Myocyte (in vitro differentiated cells): Measurements from ENCODE around the gene ACTA1. TPM values are rescaled to one million over a fixed set of nuclear protein-coding genes. Genes with fewer than 3 reads are reported as not detected.
A peak's percentile ranks its signal among the peaks of the same experiment; 100 is the strongest.
"Not testable (repeated sequence)": the region's sequence is repeated elsewhere in the genome, so short reads cannot be mapped to it uniquely, and the experiment has no call there.

Source experiments
- DNase-seq: peaks from one replicate; pipeline ENCODE4 v3.0.0-alpha.2; 2012; ENCODE audit warnings: low read depth
- polyA plus RNA-seq: library from polyadenylated mRNA; unstranded; fragments of >200 nt; gene quantifications from one replicate; pipeline ENCODE4 v1.2.1, GENCODE V29; 2012; ENCODE audit warnings: missing spikeins
- total RNA-seq: library from RNA; depleted of rRNA; stranded (reverse); fragments of >200 nt; gene quantifications from 2 replicates; pipeline ENCODE4 v1.2.3, GENCODE V29; 2014

ACTA1 gene
- total RNA-seq, result 1,702 and 1,763 TPM in 2 replicates
- 719 TPM for polyA plus RNA-seq

GRCh38 chr1:229434005-229434640 is at the start of gene ACTA1:
ACTA1 (minus strand) TSS chr1:229434094; CDS start chr1:229433115, 979 bp downstream.
- peak; percentile 96 for DNase-seq

DNA sequence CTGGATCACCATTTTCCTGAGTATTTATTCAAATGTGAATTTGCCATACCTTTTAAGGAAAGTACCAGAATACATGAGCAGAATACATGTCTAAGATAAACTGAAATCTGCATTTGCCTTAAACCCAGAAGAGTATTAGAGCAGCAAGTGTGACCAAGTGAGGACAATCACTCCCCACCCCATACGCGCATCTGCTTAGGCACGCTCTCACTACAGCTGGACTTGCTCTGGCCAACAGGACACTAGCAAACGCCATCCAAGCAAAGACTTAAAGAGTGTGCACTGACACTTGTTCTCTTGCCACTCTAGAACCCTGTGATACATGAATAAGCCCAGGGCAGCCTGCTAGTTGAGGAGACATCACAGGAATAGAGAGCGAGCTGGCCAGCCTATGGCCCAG is 48.6 kb upstream of the ACTA1 start:
- DNase-seq, result no peak

DNA sequence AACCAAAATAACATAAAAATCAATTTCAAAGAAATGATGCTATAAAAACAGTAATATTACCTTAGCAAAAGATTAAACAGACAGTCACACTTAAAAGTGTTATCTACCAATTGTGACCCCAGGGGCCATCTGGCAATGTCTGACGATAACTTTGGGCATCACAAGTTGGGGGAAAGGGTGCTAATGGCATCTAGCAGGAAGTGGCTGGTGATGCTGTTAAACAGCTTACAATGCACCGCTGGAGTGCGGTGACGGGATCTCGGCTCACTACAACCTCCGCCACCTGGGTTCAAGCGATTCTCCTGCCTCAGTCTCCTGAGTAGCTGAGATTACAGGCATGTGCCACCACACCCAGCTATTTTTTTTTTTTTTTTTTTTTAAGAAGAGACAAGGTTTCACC is 46.6 kb upstream of the ACTA1 start:
- DNase-seq, result no peak

- no peak for DNase-seq
These were observed 45.9 kb upstream of the ACTA1 start for GRCh38 chr1:229479660-229480399.

GRCh38 chr1:229478852-229479251 is 45.0 kb upstream of the ACTA1 start:
- DNase-seq, result no peak

- DNase-seq, result not testable (repeated sequence)
These were observed 42.0 kb upstream of the ACTA1 start for GRCh38 chr1:229475859-229476258.

DNA sequence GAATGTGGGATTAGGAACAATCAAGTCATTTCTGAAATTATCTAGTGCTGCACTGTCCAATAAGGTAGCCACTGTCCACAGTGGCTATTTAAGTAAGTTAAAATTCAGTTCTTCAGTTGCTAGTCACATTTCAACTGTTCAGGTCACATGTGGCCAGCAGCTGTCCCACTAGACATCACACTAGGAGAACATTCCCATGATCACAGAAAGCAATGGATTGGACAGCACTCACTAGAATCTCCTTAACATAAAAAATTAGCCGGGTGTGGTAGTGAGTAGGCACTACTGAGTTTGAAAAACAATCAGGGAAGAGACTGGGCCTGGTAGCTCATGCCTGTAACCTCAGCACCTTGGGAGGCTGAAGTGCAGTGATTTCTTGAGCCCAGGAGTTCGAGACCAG is 40.6 kb upstream of the ACTA1 start:
- peak; percentile 67 for DNase-seq

GRCh38 chr1:229471175-229471574 is 37.3 kb upstream of the ACTA1 start:
- no peak for DNase-seq

DNA sequence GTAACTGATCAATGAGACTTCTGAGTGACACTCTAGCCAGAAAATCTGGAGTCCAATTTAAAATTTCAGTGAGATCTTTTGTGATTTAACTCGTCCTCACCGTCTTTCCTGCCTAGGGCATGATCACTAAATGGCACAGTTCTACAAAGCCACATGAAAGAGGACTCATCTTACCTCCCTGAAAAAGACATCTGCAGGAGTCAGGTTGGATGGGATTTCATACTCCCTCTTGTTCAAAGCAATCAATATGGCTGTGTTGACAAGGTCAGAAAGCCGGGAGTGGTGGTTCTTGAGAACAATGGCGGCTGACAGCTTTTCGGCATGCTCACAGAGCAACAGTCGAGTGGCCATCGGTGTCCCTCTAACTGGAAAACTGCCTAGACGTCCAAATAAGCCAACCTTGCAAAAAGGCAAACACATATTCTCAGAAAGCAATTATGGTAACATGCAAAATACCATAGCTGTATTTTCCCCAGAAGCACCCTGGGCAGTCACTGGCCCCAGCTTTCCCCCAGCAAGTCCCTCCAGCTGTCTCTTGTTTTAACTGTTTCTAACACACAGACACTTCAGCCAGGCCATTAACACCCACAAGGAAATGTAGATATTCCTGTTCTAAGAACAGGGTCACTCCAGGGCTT is 36.6 kb upstream of the ACTA1 start:
- DNase-seq, result no peak

- DNase-seq, result no peak
These were observed 33.0 kb upstream of the ACTA1 start for GRCh38 chr1:229466887-229467286.

- no peak for DNase-seq
These were observed 30.8 kb upstream of the ACTA1 start for GRCh38 chr1:229464672-229465071.

- DNase-seq, result no peak
These were observed 27.3 kb upstream of the ACTA1 start for GRCh38 chr1:229461032-229461668.

- DNase-seq, result no peak
These were observed 25.9 kb upstream of the ACTA1 start for GRCh38 chr1:229459815-229460214.

- DNase-seq, result no peak
These were observed 23.5 kb upstream of the ACTA1 start for GRCh38 chr1:229457436-229457835.

DNA sequence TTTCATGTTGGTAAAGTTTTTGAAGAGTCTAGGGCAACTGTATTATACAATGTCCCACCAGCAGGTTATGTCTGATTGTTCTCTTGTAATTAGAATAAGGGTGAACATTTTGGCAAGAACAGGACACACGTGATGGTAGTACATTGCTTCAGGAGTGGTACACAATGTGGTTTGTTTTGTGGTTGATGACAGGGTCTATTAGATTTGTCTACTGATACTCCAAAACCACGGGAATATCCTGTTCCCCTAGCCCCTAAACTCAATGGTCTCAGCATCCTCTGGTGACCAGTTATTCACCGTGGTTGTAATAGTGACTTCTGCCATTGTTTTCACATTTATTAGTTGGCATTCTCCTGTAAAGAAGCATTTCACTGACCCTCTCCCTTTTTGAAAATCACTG is 22.1 kb upstream of the ACTA1 start:
- DNase-seq, result peak; percentile 71

DNA sequence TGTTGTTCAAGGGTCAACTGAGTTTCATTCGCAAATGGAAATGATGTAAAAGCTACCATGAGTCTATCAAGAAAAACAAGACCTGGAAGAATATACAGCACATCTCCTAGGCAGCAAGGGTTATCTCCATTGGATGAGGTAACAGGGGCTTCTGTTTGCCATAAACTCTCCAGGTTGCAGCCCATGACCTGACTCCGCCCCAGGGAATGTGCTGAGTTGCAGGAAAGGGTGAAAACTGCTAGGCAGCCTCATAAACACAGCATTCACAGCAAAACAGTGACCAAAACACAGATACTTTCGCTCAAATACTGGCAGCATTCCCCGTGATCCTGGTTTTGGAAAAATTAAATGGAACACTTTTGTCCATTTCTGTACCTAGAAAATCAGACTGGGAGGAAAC is 20.2 kb upstream of the ACTA1 start:
- DNase-seq, result no peak

DNA sequence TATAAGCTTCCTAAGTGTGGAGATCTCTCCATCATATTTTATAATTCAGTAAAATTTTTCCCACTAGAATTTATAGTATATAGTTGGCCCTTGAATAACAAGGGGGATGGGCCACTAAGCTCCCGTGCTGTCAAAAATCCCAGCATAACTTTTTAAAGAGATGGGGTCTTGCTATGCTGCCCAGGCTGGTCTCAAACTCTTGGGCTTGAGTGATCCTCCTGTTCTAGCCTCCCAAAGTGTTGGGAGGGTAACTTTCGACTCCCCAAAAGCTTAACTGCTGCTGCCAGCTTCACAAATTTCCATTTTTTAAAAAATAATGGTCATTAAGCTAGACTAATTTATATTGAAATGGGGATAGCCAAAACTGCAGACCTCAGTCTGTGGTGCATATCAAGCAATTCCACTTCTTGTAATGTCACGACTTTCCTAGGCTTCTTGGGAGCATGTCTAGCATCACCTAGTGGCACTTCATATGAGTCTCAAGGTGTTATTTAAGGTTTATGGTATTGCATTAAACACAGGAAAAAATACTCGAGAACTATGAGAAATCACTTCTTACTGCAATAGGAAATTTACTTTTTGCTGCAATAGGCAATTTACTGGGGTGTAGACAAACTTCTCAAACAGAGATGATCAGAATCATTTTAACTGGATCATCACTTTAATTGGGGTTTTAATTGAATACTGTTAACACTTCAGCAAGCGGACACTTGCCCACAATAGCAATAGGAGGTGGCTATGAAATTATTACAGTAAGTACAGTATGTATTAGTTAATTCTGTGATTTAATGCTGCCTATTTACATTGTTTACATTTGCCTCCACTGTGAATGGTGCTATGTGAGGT is 19.3 kb upstream of the ACTA1 start:
- DNase-seq, result peak; percentile 45

DNA sequence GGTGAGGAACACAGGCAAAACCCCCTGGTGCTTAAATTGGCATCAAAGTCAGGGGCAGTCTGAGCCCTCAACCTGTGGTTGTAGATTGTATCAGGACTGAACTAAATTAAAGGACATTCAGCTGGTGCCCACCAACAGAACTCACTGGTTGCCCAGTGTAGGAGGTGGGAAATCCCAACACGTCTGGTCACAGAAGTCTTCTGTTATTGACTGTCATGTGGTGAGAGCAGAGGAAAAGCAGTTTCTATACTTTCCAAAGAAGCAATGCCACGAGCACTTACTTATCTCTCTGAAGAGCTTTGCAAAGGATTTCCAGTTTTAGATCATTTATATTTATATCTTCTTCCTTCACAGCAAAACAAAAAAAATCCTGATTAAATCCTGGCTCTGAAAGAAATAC is 15.0 kb upstream of the ACTA1 start:
- no peak for DNase-seq

DNA sequence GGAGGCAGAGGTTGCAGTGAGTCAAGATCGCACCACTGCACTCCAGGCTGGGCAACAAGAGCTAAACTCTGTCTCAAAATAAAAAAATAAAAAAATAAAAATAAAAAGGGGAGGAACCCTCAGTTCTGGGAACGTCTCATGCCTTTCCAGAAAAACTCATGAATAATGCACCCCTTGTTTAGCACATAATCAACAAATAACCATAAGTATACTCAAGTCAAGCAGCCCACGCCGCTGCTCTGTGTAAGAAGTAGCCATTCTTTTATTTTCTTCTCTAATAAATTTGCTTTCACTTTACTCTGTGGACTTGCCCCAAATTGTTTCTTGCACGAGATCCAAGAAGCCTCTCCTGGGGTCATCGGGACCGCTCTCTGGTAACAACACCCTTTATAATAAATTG is 14.5 kb upstream of the ACTA1 start:
- no peak for DNase-seq

DNA sequence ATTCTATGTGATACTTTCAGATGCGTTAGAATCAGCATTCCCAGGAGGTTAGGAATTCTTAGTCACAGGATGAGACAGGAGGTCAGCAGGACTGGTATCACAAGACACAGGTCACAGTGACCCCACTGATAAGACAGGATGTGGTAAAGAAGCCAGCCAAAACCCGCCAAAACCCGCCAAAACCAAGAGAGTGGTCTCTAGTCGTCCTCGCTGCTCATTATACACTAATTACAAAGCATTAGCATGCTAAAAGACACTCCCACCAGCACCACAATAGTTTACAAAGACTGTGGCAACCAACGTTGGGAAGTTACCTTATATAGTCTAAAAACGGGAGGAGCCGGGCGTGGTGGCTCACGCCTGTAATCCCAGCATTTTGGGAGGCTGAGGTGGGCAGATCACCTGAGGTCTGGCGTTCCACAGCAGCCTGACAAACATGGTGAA is 13.9 kb upstream of the ACTA1 start:
- no peak for DNase-seq

DNA sequence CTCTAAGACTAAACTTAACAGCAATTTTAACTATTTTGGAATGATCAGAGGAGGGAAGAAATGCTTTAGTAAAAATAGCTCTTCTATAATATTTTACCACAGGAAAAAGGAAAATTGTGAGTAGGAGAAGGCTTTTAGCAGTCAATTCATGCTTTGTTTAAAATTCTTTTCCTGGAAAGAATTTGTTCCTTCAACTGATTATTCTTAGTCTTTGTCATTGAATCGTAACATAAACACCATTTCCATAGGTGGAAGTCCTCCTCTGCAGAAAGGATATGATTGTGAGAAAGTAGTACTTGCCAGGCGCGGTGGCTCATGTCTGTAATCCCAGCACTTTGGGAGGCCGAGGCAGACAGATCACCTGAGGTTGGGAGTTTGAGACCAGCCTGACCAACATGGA is 11.9 kb upstream of the ACTA1 start:
- DNase-seq, result no peak
